Fibroblast of skin of left biceps (primary cell): ENCODE results near the gene TXNRD2.

Source experiments
- DNase-seq, 2 experiments: peaks; one replicate each; pipeline ENCODE4 v3.0.0-alpha.2; 2013; ENCODE audit warnings: low read depth in 2 of 2

The TXNRD2 gene

GRCh38 chr22:19876941-19877625, 64.5 kb downstream of the TXNRD2 start:
- DNase-seq: no peak

GRCh38 chr22:19876314-19876940, 65.2 kb downstream of the TXNRD2 start:
- DNase-seq: no peak

- DNase-seq: no peak
Measured at GRCh38 chr22:19875531-19876313, 65.9 kb downstream of the TXNRD2 start.

GRCh38 chr22:19875061-19875530, 66.5 kb downstream of the TXNRD2 start:
- no peak for DNase-seq

- no peak for DNase-seq
Measured at GRCh38 chr22:19874307-19875060, 67.1 kb downstream of the TXNRD2 start.

GRCh38 chr22:19873960-19874306, 67.7 kb downstream of the TXNRD2 start:
- no peak for DNase-seq

- no peak for DNase-seq
Measured at GRCh38 chr22:19873138-19873959, 68.3 kb downstream of the TXNRD2 start.

- no peak for DNase-seq
Measured at GRCh38 chr22:19872779-19873137, 68.9 kb downstream of the TXNRD2 start.

- DNase-seq: no peak
Measured at GRCh38 chr22:19871845-19872778, 69.5 kb downstream of the TXNRD2 start.

- no peak for DNase-seq
Measured at GRCh38 chr22:19871023-19871844, 70.4 kb downstream of the TXNRD2 start.

- DNase-seq: no peak
Measured at GRCh38 chr22:19870153-19871022, 71.2 kb downstream of the TXNRD2 start.

GRCh38 chr22:19869497-19870152, 72.0 kb downstream of the TXNRD2 start:
- DNase-seq: no peak

- DNase-seq: no peak
Measured at GRCh38 chr22:19868773-19869471, 72.7 kb downstream of the TXNRD2 start.

GRCh38 chr22:19868333-19868732, 73.3 kb downstream of the TXNRD2 start:
- no peak for DNase-seq

GRCh38 chr22:19867617-19868016, 74.0 kb downstream of the TXNRD2 start:
- DNase-seq: no peak

- no peak for DNase-seq
Measured at GRCh38 chr22:19866665-19867009, 75.0 kb downstream of the TXNRD2 start.

- DNase-seq: no peak
Measured at GRCh38 chr22:19865141-19865829, 76.3 kb downstream of the TXNRD2 start.
